Left lung (tissue), 10 donors: ENCODE results near the gene ENO1. TPM values are rescaled to one million over a fixed set of nuclear protein-coding genes. Genes with fewer than 3 reads are reported as not detected.
A peak's percentile ranks its signal among the peaks of the same experiment; 100 is the strongest.
"Not testable (repeated sequence)": the region's sequence is repeated elsewhere in the genome, so short reads cannot be mapped to it uniquely, and the experiment has no call there.

ENCODE experiments used
- ATAC-seq: fragments of 200-7000 bp; cut with Tn5 transposase; one replicate; pipeline ENCODE4 v1.9.1; 2020; ENCODE audit warnings: moderate library complexity
- DNase-seq, 4 donors: peaks; one replicate each; pipeline ENCODE4 v3.0.0-alpha.2; 2013 to 2020
- H3K27ac ChIP-seq, 2 donors: fragments of 200-600 bp; sonication (generic) in 1 of 2; one replicate each; pipeline versions ENCODE4 v1.5.0 to v1.8.0; 2020 to 2021
- H3K27me3 ChIP-seq, 2 donors: fragments of 200-600 bp; sonication (generic) in 1 of 2; one replicate each; pipeline versions ENCODE4 v1.5.0 to v1.8.0; 2020 to 2021
- H3K36me3 ChIP-seq, 2 donors: fragments of 200-600 bp; sonication (generic) in 1 of 2; one replicate each; pipeline versions ENCODE4 v1.5.0 to v1.8.0; 2020 to 2021
- H3K4me1 ChIP-seq, 2 donors: fragments of 200-600 bp; one replicate each; pipeline ENCODE4 v1.8.0; 2021
- H3K4me3 ChIP-seq, 2 donors: fragments of 200-600 bp; sonication (generic) in 1 of 2; one replicate each; pipeline versions ENCODE4 v1.5.0 to v1.8.0; 2020 to 2021; ENCODE audit warnings: mild to moderate bottlenecking in 1 of 2
- H3K9me3 ChIP-seq, 2 donors: fragments of 200-600 bp; sonication (generic) in 1 of 2; one replicate each; pipeline versions ENCODE4 v1.5.0 to v1.8.0; 2020 to 2021
- CTCF ChIP-seq, 2 donors: fragments of 200-600 bp; sonication (generic) in 1 of 2; IDR thresholded peaks; one replicate each; pipeline versions ENCODE4 v1.5.0 to v1.8.0; 2021; ENCODE audit warnings: antibody characterized with exemption in 2 of 2
- intact Hi-C, 2 donors: fragments of 100-400 bp; cut with DNase I; formaldehyde crosslinking; loops; one replicate each; pipeline versions ENCODE4 v1.11.2 to v1.14.2; 2022
- polyA plus RNA-seq, 6 donors: library from polyadenylated mRNA; unstranded; fragments of 120-200 nt; gene quantifications; one replicate each; pipeline ENCODE4 v1.2.1, GENCODE V29; 2013; ENCODE audit not compliant: insufficient read length in 6 of 6
- total RNA-seq, 2 donors: library from RNA; stranded (reverse); fragmentation: NEBNext Ultra II Directional; extraction: Animal tissue kit (Norgen Biotek cat#: 25700); gene quantifications; one replicate each; pipeline ENCODE4 v1.2.1, GENCODE V29; 2021
- donor health status: DM: no; HTN: yes; CAD: no.
- donor health status: DM: no; HTN: no; CAD: no.

Gene ENO1
- total and polyA plus RNA-seq, 8 donors, result 695 to 1,734 (median 783) TPM

DNA sequence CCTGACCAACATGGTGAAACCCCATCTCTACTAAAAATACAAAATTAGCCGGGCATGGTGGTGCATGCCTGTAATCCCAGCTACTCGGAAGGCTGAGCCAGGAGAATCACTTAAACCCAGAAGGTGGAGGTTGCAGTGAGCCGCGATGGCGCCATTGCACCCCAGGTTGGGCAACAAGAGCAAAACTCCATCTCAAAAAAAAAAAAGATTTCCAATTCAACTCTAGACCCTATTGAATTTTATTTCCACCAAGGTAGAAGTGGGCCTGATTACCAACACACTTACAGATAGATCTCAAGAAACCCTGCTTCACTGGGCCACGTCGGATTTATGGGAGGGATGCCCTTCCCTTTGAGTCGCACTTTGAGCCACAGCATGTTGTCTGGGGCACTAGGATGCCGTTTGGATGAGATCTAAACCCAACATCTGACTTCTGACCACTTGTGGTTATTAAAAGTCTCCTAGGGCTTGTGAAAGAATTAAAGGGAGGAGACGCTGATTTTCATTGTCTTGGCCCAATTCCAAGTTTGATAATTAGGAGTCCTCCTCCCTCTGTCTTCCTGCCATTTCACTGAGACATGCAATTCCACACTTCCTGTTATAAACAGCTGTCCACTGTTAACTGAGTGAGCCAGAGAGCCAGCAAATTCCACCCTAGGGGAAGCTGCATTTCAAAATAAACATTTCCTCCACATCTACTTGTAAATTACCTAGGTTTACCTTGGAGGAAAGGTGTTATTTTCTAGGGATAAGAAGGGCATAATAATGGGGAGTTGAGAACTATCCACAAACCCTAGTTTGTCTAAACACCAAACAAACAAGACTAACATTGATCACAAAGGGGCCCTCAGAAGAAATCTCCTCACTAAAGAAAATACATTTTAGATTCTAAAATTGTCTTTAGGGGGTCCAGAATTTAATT is 55.9 kb downstream of the ENO1 start:
- H3K27ac ChIP-seq, result peak overlapping the region; percentile 13 to 30
- no peak for TF ChIP-seq CTCF (IDR thresholded peaks at IDR 0.05)
- ATAC-seq, result peak; percentile 35
- H3K27me3 ChIP-seq, result no peaks in the 10 kb centered on the region
- no peaks in the 10 kb centered on the region for H3K36me3 ChIP-seq
- intact Hi-C loops, result no loop called here
- H3K9me3 ChIP-seq, result no peaks in the 10 kb centered on the region
- peak in 3 of 4 donors; percentile 25 to 74 (median 67) for DNase-seq
- peaks cover 15 to 27% of the 10 kb centered on the region in 2 donors for H3K4me1 ChIP-seq
- no peak overlapping the region for H3K4me3 ChIP-seq

GRCh38 chr1:8821084-8821483 is 57.4 kb downstream of the ENO1 start:
- intact Hi-C loops, result no loop called here
- H3K36me3 ChIP-seq, result no peaks in the 10 kb centered on the region
- H3K27ac ChIP-seq, result no peak overlapping the region
- no peaks in the 10 kb centered on the region for H3K27me3 ChIP-seq
- H3K4me1 ChIP-seq, result peaks cover 15 to 36% of the 10 kb centered on the region in 2 donors
- no peak for ATAC-seq
- no peak for TF ChIP-seq CTCF (IDR thresholded peaks at IDR 0.05)
- no peak for DNase-seq
- no peaks in the 10 kb centered on the region for H3K9me3 ChIP-seq
- no peak overlapping the region for H3K4me3 ChIP-seq

DNA sequence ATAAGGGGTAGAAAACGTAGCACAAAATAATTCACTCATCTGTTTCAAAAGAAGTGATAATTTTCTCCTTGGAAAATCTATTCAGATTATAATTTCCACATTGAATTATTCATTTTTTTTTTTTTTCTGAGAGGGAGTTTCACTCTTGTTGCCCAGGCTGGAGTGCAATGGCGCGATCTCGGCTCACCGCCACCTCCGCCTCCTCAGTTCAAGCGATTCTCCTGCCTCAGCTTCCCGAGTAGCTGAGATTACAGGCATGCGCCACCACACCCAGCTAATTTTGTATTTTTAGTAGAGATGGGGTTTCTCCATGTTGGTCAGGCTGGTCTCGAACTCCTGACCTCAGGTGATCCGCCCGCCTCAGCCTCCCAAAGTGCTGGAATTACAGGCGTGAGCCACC is 59.7 kb downstream of the ENO1 start:
- Histone ChIP-seq H3K4me1 (peaks cover 34 to 58% of the 10 kb centered on the region in 2 donors), H3K4me3 (peak overlapping the region in 1 of 2 donors; percentile 75), H3K27ac (peak overlapping the region; percentile 93 to 96)
- H3K9me3 ChIP-seq, H3K36me3 ChIP-seq, ATAC-seq, H3K27me3 ChIP-seq, intact Hi-C loops, DNase-seq: not testable (repeated sequence)

- DNase-seq (peak in 1 of 4 donors; percentile 51), ATAC-seq (no peak)
- Histone ChIP-seq H3K27me3 (no peaks in the 10 kb centered on the region), H3K36me3 (no peaks in the 10 kb centered on the region), H3K4me1 (peaks cover 35 to 58% of the 10 kb centered on the region in 2 donors), H3K27ac (peak overlapping the region; percentile 93 to 96), H3K4me3 (peak overlapping the region; percentile 66 to 75), H3K9me3 (no peaks in the 10 kb centered on the region)
- no peak for TF ChIP-seq CTCF (IDR thresholded peaks at IDR 0.05)
- intact Hi-C loops, result no loop called here
These were observed 60.1 kb downstream of the ENO1 start for GRCh38 chr1:8818325-8818775.

DNA sequence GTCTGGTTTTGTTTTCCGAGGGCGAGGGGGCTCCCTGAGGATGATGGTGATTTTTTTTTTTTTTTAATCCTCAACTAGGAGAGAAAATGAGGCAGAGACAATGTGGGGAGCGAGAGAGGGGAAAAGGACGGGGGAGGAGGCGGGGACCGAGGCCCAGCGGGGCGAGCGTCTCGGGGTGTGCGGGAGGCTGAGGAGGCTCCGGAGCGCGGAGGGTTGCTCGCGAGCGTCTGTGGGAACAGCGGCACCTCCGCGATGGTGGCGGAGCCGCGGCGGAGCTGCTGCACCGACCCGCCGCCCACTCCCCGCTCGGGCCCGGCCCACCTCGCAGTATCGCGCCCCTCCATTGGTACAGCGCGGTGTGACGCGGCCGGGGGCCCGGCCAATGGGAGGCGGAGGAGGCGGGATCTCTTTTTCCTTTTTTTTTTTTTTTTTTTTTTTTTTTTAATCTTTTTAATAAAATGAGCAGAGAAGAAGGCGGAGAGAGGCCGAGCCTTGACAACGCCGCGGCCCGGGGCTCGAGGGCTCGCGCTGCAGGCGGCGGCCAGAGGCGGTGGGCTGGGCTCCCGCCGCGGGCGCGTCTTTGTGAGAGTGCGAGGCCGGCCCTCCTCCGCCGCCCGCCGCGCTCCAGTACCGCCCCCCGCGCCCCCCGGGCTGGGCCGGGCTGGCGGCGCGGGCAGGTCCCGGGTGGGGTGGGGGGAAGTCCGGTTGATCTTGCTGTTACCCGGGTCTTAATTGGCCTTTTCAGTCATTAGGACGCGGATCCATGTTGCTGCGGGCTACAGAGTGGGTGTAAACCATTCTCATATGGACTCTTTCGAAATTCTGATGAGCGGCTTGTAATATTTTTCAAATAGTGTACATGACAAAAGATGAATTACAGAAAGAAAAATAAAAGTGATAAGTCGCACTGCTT is 60.8 kb downstream of the ENO1 start, which contains the start of gene RERE:
TSS of gene RERE (minus strand) at position 229 of the 913 bp plus-strand sequence.
- peak; percentile 96 for ATAC-seq
- TF ChIP-seq CTCF (IDR thresholded peaks at IDR 0.05), result no peak
- Histone ChIP-seq H3K9me3 (no peaks in the 10 kb centered on the region), H3K27ac (peak within 1 kb of the TSS; percentile 93 to 96), H3K4me3 (peak within 1 kb of the TSS; percentile 66 to 75), H3K36me3 (no peaks in the 10 kb centered on the region), H3K4me1 (peaks cover 32 to 51% of the 10 kb centered on the region in 2 donors), H3K27me3 (no peaks in the 10 kb centered on the region)
- intact Hi-C loops, result no loop called here
- DNase-seq, result peak; percentile 91 to 96 (median 94)
